GM21723 (cell line): ENCODE results near the gene PTGER1.
"Not testable (repeated sequence)": the region's sequence is repeated elsewhere in the genome, so short reads cannot be mapped to it uniquely, and the experiment has no call there.

Experiments
- ATAC-seq: cut with Tn5 transposase; IDR thresholded peaks from one replicate; pipeline ENCODE4 v1.9.1; 2021; ENCODE audit warnings: mild to moderate bottlenecking, moderate library complexity; ENCODE audit not compliant: unreplicated experiment

The PTGER1 gene

GRCh38 chr19:14476327-14476672 is 1.1 kb upstream of the PTGER1 start:
- no peak for ATAC-seq

GRCh38 chr19:14474827-14475226 is 327 bp downstream of the PTGER1 start:
- no peak for ATAC-seq

- no peak for ATAC-seq
Measured at GRCh38 chr19:14473978-14474578, 1.1 kb downstream of the PTGER1 start.

- no peak for ATAC-seq
Measured at GRCh38 chr19:14473073-14473977, 1.8 kb downstream of the PTGER1 start.

- ATAC-seq, result no peak
Measured at GRCh38 chr19:14472202-14472938, 2.8 kb downstream of the PTGER1 start.

GRCh38 chr19:14471436-14472187 is 3.5 kb downstream of the PTGER1 start:
- no peak for ATAC-seq

- no peak for ATAC-seq
Measured at GRCh38 chr19:14470031-14470876, 4.9 kb downstream of the PTGER1 start.

- no peak for ATAC-seq
Measured at GRCh38 chr19:14467816-14468215, 7.3 kb downstream of the PTGER1 start.

- no peak for ATAC-seq
Measured at GRCh38 chr19:14467391-14467790, 7.8 kb downstream of the PTGER1 start.

GRCh38 chr19:14463747-14464146 is 11.4 kb downstream of the PTGER1 start:
- ATAC-seq, result no peak

GRCh38 chr19:14462401-14462800 is 12.8 kb downstream of the PTGER1 start:
- not testable (repeated sequence) for ATAC-seq

- ATAC-seq, result no peak
Measured at GRCh38 chr19:14460935-14461334, 14.2 kb downstream of the PTGER1 start.

- ATAC-seq, result no peak
Measured at GRCh38 chr19:14459703-14460102, 15.5 kb downstream of the PTGER1 start.

- ATAC-seq, result not testable (repeated sequence)
Measured at GRCh38 chr19:14452303-14452702, 22.9 kb downstream of the PTGER1 start.

- ATAC-seq, result no peak
Measured at GRCh38 chr19:14450876-14451275, 24.3 kb downstream of the PTGER1 start.

- ATAC-seq, result no peak
Measured at GRCh38 chr19:14450168-14450874, 24.8 kb downstream of the PTGER1 start.

GRCh38 chr19:14449321-14449720 is 25.8 kb downstream of the PTGER1 start:
- ATAC-seq, result no peak

GRCh38 chr19:14446336-14447036 is 28.7 kb downstream of the PTGER1 start:
- no peak for ATAC-seq
